ENCODE data around the gene GLMP. TPM values are rescaled to one million over a fixed set of nuclear protein-coding genes. Genes with fewer than 3 reads are reported as not detected.

GLMP gene
- total RNA-seq, 2 donors from 2014 or later, result 70.3 to 85.1 TPM

- peaks cover 13% of the 10 kb centered on the region for H3K36me3 ChIP-seq (ENCODE audit: control insufficient read depth, insufficient read depth, low read length)
- no peaks in the 10 kb centered on the region for H3K9me3 ChIP-seq (ENCODE audit: control insufficient read depth, low read length)
- no peak for TF ChIP-seq CTCF (conservative IDR thresholded peaks at IDR 0.05)
- no peak overlapping the region for H3K9ac ChIP-seq (ENCODE audit: extremely low read depth, low read length, poor library complexity, severe bottlenecking)
- H3K27me3 ChIP-seq (ENCODE audit: control insufficient read depth, insufficient read depth, low read length, poor library complexity, severe bottlenecking), result no peaks in the 10 kb centered on the region
- Mint-ChIP-seq H3K9me3 (no peaks in the 10 kb centered on the region), H3K27me3 (ENCODE audit: insufficient read depth) (peaks cover 4% of the 10 kb centered on the region), H3K36me3 (ENCODE audit: low read depth) (peaks cover 24% of the 10 kb centered on the region), H3K4me1 (peaks cover 6% of the 10 kb centered on the region), H3K27ac (no peak overlapping the region), H3K4me3 (peak overlapping the region; percentile 51)
- no peak for DNase-seq
- no peak overlapping the region for H3K27ac ChIP-seq (ENCODE audit: low read depth, low read length)
- no peak overlapping the region for H3K4me3 ChIP-seq (ENCODE audit: low read length)
- 70 to 83% methylated on average over 42 to 69 of the region's 69 CpGs for WGBS, 2 experiments (ENCODE audit: insufficient coverage in 1 of 2, insufficient read length in 1 of 2)
- H3K4me1 ChIP-seq (ENCODE audit: control insufficient read depth, insufficient read depth, low read length), result no peaks in the 10 kb centered on the region
Observed at GRCh38 chr1:156245451-156246232, 49.8 kb downstream of the GLMP start.

DNA sequence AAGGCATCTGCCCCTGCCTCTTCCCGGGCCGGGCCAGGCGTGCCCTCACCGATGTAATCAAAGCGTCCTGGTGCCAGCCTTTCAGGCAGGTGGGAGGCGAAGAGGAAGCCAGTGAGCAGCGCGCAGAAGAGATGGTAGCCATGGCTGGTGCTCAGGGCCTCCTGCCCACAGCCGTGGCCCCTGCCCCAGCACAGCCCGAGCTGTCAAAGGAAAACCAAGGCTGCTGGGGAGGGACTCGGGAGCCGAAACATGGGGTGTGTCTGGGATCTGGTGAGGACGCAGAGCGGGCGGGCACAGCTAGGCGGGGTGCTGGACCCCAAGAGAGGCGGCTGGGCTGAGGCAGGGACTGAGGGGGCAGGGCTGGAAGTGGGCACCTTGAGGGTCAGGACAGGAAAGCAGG lies 50.8 kb downstream of the GLMP start:
- Mint-ChIP-seq H3K27me3 (ENCODE audit: insufficient read depth) (peaks cover 4% of the 10 kb centered on the region), H3K36me3 (ENCODE audit: low read depth) (peaks cover 21% of the 10 kb centered on the region), H3K4me3 (peak overlapping the region; percentile 51), H3K27ac (peak overlapping the region; percentile 44), H3K9me3 (no peaks in the 10 kb centered on the region), H3K4me1 (peaks cover 6% of the 10 kb centered on the region)
- TF ChIP-seq CTCF (conservative IDR thresholded peaks at IDR 0.05), result no peak
- WGBS, 2 experiments (ENCODE audit: insufficient coverage in 1 of 2, insufficient read length in 1 of 2), result 93 to 94% methylated on average over 15 to 17 of the region's 17 CpGs
- H3K9ac ChIP-seq (ENCODE audit: extremely low read depth, low read length, poor library complexity, severe bottlenecking), result no peak overlapping the region
- DNase-seq, result no peak
- no peak overlapping the region for H3K27ac ChIP-seq (ENCODE audit: low read depth, low read length)
- no peaks in the 10 kb centered on the region for H3K27me3 ChIP-seq (ENCODE audit: control insufficient read depth, insufficient read depth, low read length, poor library complexity, severe bottlenecking)
- no peak overlapping the region for H3K4me3 ChIP-seq (ENCODE audit: low read length)
- H3K9me3 ChIP-seq (ENCODE audit: control insufficient read depth, low read length), result no peaks in the 10 kb centered on the region
- H3K36me3 ChIP-seq (ENCODE audit: control insufficient read depth, insufficient read depth, low read length), result peaks cover 8% of the 10 kb centered on the region
- no peaks in the 10 kb centered on the region for H3K4me1 ChIP-seq (ENCODE audit: control insufficient read depth, insufficient read depth, low read length)

GRCh38 chr1:156244126-156244525 lies 51.4 kb downstream of the GLMP start:
- Histone ChIP-seq H3K27ac (ENCODE audit: low read depth, low read length) (no peak overlapping the region), H3K27me3 (ENCODE audit: control insufficient read depth, insufficient read depth, low read length, poor library complexity, severe bottlenecking) (no peaks in the 10 kb centered on the region), H3K4me3 (ENCODE audit: low read length) (no peak overlapping the region), H3K9me3 (ENCODE audit: control insufficient read depth, low read length) (no peaks in the 10 kb centered on the region), H3K9ac (ENCODE audit: extremely low read depth, low read length, poor library complexity, severe bottlenecking) (no peak overlapping the region), H3K36me3 (ENCODE audit: control insufficient read depth, insufficient read depth, low read length) (peaks cover 14% of the 10 kb centered on the region), H3K4me1 (ENCODE audit: control insufficient read depth, insufficient read depth, low read length) (no peaks in the 10 kb centered on the region)
- DNase-seq, result no peak
- no peak overlapping the region for H3K4me3 Mint-ChIP-seq
- no peak for TF ChIP-seq CTCF (conservative IDR thresholded peaks at IDR 0.05)
- H3K4me1 Mint-ChIP-seq, result peaks cover 6% of the 10 kb centered on the region
- H3K27me3 Mint-ChIP-seq (ENCODE audit: insufficient read depth), result peaks cover 4% of the 10 kb centered on the region
- 91 to 100% methylated on average over 2 of the region's 2 CpGs for WGBS, 2 experiments (ENCODE audit: insufficient coverage in 1 of 2, insufficient read length in 1 of 2)
- H3K9me3 Mint-ChIP-seq, result no peaks in the 10 kb centered on the region
- peaks cover 19% of the 10 kb centered on the region for H3K36me3 Mint-ChIP-seq (ENCODE audit: low read depth)
- H3K27ac Mint-ChIP-seq, result no peak overlapping the region
